Activated CD4-positive, alpha-beta T cell treated with anti-CD3 and anti-CD28 coated beads, Interleukin-2, Interleukin-4, amounts not matched to agents 100 ng/mL and 50 ng/mL, durations not matched to agents 16 hours and 8 hours (primary cell): Measurements from ENCODE around the gene KAT6B.
A peak's percentile ranks its signal among the peaks of the same experiment; 100 is the strongest.
"Not testable (repeated sequence)": the region's sequence is repeated elsewhere in the genome, so short reads cannot be mapped to it uniquely, and the experiment has no call there.

Experiments
- DNase-seq: peaks from one replicate; pipeline ENCODE4 v3.0.0-alpha.2; 2020; ENCODE audit warnings: low spot score

The KAT6B gene

DNA sequence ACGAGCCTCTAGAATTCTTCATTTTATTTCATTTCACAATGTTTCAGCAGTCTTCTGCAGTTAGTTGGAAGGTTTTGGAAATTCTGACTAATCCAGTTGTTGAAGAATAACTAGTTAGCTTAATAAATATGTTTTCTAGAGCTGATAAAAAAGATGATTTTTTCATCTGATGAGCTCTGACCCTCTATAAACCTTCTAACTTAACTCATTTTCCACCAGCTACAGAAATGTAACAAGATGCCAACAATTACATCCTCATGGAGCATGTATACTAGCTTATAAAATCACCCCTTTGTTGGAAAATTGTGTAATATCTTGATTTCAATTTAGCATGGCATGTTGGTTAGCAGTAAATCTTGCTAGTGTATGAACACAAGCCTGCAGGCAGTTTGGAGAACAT is 33.1 kb downstream of the KAT6B start:
- no peak for DNase-seq

- no peak for DNase-seq
Measured at GRCh38 chr10:74862625-74863024, 36.2 kb downstream of the KAT6B start.

- no peak for DNase-seq
Measured at GRCh38 chr10:74863551-74863950, 37.2 kb downstream of the KAT6B start.

- no peak for DNase-seq
Measured at GRCh38 chr10:74867351-74867750, 41.0 kb downstream of the KAT6B start.

DNA sequence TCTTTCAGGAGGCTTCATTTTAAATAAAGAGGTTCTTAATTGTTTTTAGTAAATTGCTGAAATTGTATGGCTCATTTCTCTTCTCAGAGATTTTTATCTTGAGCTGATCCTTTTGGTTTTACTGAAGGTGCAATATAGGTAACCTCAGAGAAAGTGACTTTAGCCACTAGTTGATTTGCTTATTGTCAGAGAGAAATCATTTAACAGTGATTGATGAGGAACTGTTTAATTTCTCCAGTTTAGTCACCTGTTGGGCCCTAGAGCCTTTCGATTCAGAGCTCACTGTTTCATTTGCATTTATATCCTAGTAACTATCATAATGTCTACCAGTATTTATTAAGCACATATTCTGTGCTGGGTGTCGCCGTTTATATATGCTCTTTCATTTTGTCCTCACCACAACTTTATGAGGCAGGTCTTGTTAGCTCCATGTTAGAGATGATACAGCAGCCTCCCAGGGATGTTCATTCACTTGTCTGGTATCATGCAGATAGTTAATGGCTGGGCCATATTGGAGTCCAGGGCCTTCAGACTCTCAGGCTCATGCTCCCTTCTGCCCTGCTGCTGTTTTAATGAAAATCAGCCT is 42.1 kb downstream of the KAT6B start:
- DNase-seq: no peak

- DNase-seq: no peak
Measured at GRCh38 chr10:74869635-74870034, 43.2 kb downstream of the KAT6B start.

- no peak for DNase-seq
Measured at GRCh38 chr10:74870191-74870590, 43.8 kb downstream of the KAT6B start.

DNA sequence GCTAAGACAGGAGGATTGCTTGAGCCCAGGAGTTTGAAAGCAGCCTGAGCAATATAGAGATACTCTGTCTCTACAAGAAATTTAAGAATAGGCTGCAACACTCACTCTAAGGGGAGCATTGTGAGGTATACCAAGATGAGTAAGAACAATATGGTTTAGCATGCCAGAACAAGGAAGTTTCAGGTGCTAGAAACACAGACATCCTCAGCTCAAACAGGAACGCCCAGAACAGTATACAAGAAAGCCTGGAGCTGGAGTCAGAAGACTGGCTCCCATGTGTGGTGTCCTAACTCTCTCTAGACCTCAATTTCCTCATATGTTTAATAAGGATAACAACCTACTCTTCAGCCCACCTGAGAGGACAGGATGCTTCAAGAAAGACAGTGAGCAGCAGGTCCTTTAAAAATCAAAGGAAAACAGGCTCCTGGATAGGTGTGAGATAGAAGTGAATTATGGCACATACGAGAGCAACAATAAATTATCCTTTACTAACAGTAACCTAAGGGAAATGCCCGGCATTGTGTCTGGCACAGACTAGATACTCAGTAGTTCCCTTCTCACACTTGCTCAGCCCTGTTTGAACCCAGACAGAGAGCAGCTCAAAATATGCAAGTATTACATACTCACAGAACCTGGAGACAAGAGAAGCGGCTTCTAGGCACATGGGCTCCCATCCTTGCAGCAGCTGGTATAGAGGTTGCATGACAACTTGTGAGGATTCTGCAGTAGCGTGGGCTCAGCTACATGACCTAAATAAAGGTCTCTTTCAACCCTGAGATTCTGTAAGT is 45.4 kb downstream of the KAT6B start:
- peak; percentile 28 for DNase-seq

- DNase-seq: no peak
Measured at GRCh38 chr10:74873803-74874454, 47.5 kb downstream of the KAT6B start.

DNA sequence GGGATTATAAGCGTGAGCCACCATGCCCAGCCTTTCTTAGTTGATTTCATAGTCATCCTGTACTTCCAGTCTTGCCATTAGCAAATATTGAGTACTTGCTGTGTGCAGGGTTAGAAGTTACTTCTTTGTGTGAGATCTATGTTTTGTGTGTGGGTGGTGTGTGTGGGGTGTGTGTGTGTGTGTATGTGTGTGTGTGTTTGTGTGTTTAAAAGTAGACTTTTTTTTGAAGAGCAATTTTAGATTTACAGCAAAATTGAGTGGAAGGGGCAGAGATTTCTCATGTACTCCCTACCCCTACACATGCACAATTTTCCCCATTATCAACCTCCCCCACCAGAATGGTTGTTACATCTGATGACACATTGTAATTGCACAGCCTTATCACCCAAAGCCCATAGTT is 48.2 kb downstream of the KAT6B start:
- no peak for DNase-seq

- DNase-seq: no peak
Measured at GRCh38 chr10:74875068-74875467, 48.7 kb downstream of the KAT6B start.

DNA sequence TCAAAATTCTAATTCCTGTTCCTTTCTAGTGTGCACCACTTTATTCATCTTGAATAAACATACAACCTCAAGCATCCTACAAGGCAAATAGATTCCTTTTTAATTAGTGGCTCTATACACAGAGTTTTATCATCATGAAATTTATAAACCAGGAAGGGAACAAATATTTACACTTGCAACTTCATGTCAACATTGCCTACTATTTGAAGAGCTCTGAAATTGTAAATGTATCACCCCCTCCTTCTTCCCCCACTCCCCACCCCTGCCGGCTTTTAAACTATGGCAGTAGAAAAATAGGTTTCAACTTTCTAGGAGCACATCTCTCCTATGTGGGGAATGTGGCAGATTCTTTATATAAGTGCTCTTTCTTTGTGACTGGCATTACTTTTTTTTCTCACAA is 49.6 kb downstream of the KAT6B start:
- no peak for DNase-seq

GRCh38 chr10:74877054-74877453 is 50.7 kb downstream of the KAT6B start:
- not testable (repeated sequence) for DNase-seq

DNA sequence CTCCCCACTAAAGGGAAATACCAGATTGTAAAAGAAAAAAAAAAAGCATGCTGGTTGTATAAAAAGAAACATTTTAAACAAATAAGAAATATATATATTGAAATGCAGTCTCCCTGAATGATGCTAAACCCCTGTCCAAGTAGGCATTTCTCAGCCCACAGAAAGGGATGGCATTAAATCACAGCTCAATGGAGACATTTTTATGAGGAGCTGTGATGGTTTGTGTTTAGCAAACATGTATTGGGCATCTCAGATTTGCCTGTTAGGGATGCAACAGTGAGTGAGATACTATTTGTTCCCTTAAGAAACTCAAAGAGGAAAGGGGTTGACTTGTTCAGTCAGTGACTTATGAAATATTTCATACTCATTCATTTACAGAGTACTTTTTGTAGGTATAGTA is 51.5 kb downstream of the KAT6B start:
- DNase-seq: no peak

- no peak for DNase-seq
Measured at GRCh38 chr10:74880041-74880440, 53.6 kb downstream of the KAT6B start.

DNA sequence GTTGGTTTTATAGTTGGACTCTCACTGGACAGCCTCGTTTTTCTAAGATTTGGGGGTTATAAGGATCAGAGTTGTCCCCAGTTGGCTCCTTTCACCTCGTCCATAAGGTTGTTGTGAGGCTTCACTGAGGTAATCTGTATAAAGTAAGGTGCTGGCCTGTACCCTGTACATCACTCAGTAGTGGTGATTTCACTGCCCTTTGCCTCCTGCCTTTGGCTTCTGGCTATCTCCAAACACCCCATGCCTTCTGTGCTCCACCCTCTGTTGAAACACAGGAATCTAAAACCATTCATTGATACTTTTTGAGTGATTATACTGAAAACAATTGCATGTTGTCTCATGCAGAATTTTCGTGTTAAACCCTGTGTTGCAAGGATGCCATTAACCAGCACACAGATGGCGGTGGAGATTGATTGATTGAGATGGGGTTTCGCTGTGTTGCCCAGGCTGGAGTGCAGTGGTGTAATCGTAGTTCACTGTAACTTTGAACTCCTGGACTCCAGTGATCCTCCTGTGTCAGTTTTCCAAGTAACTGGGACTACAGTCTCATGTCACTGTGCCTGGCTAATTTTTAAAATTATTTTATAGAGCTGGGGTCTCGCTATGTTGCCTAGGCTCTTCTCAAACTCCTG is 55.0 kb downstream of the KAT6B start:
- no peak for DNase-seq

DNA sequence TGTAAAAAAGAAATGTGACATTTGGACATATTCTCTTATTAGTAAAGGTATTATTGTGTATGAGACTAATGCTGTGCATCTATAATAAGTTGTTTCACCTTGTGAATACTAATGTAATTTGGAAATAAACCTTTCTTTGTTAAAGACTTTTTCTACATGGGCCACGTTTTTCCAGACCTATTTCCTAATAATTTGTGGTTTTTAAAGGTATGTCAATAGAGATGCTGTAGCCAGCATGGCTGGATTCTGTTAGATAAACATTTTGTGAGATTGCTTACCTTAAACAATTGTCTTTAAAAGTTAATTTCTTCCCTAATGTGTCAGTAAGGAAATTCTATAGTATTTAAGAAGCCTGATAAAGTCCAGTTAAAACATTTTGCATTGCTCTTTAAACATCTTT is 56.0 kb downstream of the KAT6B start:
- no peak for DNase-seq

DNA sequence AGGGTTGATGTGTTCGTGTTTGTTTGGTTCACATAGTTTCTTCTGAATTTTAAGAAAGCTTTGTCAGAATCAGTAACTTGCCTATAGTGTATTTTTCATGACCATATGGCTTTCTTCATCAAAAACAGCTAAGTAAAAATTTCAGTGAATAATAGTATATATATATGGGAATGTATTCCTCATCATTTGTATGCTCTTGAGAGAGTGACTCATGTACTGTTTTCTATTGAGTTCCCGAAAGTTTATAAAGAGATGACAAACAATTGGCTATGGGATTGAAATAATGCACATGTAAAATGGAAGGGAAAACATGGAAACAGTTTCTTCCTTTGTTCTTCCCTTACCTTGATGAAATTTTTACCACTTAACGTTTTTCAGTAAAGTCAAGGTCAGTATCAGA is 56.4 kb downstream of the KAT6B start:
- no peak for DNase-seq

GRCh38 chr10:74883428-74883827 is 57.0 kb downstream of the KAT6B start:
- DNase-seq: no peak

DNA sequence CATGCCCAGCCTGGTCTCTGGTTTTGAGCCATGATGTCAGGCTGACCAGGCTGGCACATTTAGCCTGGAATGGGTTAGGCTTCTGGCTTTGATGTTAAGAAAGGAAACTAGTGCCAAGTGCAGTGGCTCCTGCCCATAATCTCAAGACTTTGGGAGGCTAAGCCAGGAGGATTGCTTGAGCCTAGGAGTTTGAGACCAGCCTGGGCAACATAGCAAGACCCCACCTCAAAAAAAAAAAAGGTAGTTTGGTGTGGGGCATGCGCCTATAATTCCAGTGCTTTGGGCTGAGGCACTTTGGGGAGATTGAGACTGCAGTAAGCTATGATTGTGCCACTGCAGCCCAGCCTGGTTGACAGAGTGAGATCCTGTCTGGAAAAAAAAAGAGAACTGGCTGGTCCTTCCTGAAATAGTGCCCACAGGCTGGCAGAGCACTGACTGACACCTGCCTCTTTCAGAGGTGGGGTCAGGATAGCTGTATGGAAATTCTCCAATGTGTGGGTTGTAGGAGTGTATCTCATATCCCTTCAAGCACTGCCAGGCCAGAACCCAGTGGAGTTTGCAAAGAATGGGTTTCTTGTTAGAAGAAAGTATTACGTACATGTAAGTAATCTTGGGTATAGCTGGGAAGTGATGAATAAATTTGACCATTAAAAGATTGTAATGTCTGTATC is 61.3 kb downstream of the KAT6B start:
- DNase-seq: no peak

- DNase-seq: no peak
Measured at GRCh38 chr10:74888962-74889661, 62.7 kb downstream of the KAT6B start.

DNA sequence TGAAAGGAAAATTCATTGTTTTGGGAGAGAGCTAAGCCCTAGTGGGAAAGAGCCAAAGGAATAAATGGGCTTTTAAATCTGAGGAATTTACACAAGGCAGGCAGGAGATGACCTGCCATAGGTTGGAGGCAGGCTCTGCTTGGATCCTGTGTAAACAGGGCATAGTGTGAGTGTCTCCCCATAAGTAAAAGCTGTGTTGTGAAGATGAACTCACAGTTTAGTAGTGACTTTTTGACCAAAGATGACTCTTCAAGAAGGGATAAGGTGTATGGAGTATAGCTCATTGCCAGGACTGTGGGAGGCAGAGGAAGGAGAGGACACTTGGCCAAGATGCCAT is 63.2 kb downstream of the KAT6B start:
- DNase-seq: no peak
